ENCODE results near the gene NAP1L1. TPM values are rescaled to one million over a fixed set of nuclear protein-coding genes. Genes with fewer than 3 reads are reported as not detected.

The NAP1L1 gene
- total RNA-seq, 4 donors from 2014 or later: 49.6 to 334 (median 79.7) TPM

DNA sequence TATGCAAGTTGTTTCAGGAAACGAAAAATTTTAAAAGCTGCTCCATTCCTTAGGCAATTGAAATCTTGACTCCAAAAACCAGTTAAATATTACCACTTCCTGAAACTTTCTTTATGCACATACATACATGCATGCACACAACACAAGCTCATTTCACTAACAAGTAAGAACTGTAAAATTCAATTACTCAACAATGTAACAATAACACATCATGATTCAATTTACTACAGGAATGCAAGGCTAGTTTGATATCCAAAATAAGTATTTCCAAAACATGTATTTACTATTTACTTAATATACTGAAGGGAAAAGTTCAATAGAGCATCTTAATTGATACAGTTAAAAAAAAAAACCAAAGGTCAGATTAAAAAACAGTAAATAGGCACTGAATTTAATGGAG lies 19.6 kb downstream of the NAP1L1 start:
- Histone ChIP-seq H3K36me3 (peaks cover 0 to 25% (median 0%) of the 10 kb centered on the region in 3 donors), H3K4me1 (no peaks in the 10 kb centered on the region), H3K27me3 (no peaks in the 10 kb centered on the region), H3K4me3 (no peak overlapping the region), H3K9me3 (peaks cover 0 to 6% (median 2%) of the 10 kb centered on the region in 4 donors), H3K27ac (no peak overlapping the region)
- DNase-seq: no peak
- TF ChIP-seq, protein P1, sequence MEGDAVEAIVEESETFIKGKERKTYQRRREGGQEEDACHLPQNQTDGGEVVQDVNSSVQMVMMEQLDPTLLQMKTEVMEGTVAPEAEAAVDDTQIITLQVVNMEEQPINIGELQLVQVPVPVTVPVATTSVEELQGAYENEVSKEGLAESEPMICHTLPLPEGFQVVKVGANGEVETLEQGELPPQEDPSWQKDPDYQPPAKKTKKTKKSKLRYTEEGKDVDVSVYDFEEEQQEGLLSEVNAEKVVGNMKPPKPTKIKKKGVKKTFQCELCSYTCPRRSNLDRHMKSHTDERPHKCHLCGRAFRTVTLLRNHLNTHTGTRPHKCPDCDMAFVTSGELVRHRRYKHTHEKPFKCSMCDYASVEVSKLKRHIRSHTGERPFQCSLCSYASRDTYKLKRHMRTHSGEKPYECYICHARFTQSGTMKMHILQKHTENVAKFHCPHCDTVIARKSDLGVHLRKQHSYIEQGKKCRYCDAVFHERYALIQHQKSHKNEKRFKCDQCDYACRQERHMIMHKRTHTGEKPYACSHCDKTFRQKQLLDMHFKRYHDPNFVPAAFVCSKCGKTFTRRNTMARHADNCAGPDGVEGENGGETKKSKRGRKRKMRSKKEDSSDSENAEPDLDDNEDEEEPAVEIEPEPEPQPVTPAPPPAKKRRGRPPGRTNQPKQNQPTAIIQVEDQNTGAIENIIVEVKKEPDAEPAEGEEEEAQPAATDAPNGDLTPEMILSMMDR (IDR thresholded peaks at IDR 0.05): no peak
- TF ChIP-seq POLR2A (IDR thresholded peaks at IDR 0.05): no peak

GRCh38 chr12:76060111-76060510 lies 24.4 kb downstream of the NAP1L1 start:
- Histone ChIP-seq H3K27me3 (no peaks in the 10 kb centered on the region), H3K4me1 (no peaks in the 10 kb centered on the region), H3K9me3 (peaks cover 0 to 4% (median under 1%) of the 10 kb centered on the region in 4 donors), H3K36me3 (peaks cover 0 to 35% (median 0%) of the 10 kb centered on the region in 3 donors), H3K4me3 (no peak overlapping the region), H3K27ac (no peak overlapping the region)
- TF ChIP-seq POLR2A (IDR thresholded peaks at IDR 0.05): no peak
- TF ChIP-seq, protein P1 (IDR thresholded peaks at IDR 0.05): no peak
- no peak for DNase-seq

DNA sequence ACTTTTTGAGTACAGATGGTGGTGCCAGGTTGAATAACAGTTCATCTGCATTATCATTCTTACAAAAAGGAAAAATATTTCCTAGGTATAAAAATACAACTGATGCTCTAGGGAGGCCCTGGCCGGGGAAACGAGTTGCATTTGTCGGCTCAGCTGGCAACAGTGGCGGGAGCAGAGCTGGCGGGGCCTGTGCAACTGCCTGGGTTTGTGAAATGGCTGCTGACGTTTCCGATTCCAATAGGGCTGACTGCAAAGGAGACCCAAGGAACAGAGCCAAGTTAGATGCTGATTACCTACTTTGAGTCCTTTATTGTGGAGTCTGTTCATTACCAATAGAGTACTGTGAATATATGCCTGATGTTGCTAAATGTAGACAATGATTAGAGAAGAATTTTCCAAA lies 27.2 kb downstream of the NAP1L1 start:
- DNase-seq: no peak
- TF ChIP-seq, protein P1 (IDR thresholded peaks at IDR 0.05): no peak
- TF ChIP-seq POLR2A (IDR thresholded peaks at IDR 0.05): no peak
- peaks cover 0 to 48% (median 3%) of the 10 kb centered on the region in 3 donors for H3K36me3 ChIP-seq
- no peak overlapping the region for H3K27ac ChIP-seq
- no peaks in the 10 kb centered on the region for H3K9me3 ChIP-seq
- no peak overlapping the region for H3K4me3 ChIP-seq
- no peaks in the 10 kb centered on the region for H3K4me1 ChIP-seq
- no peaks in the 10 kb centered on the region for H3K27me3 ChIP-seq

DNA sequence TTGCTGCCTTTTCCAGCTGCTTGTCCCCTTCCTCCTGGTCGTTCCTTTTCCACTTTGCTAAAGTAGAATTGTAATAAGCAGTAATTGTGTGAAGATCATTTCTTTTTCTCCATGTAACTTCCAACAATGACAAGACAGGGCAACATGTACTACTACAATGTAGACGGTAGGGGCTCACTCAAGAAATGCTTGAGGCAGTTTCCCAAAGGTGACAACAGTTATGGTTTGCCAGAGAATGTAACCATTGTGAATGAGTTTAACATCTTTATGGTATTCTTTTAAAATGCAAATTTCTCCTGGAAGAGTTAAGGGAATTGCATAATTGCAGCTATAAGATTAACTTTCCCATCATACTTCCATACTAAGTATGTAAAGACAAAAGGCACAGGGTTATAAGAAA lies 29.1 kb downstream of the NAP1L1 start:
- Histone ChIP-seq H3K27me3 (no peaks in the 10 kb centered on the region), H3K27ac (no peak overlapping the region), H3K9me3 (no peaks in the 10 kb centered on the region), H3K4me1 (no peaks in the 10 kb centered on the region), H3K36me3 (peaks cover 0 to 55% (median 3%) of the 10 kb centered on the region in 3 donors), H3K4me3 (no peak overlapping the region)
- no peak for TF ChIP-seq POLR2A (IDR thresholded peaks at IDR 0.05)
- TF ChIP-seq, protein P1 (IDR thresholded peaks at IDR 0.05): no peak
- DNase-seq: no peak

- H3K27ac ChIP-seq: no peak overlapping the region
- DNase-seq: no peak
- H3K9me3 ChIP-seq: no peaks in the 10 kb centered on the region
- peaks cover 2 to 41% (median 3%) of the 10 kb centered on the region in 3 donors for H3K36me3 ChIP-seq
- no peaks in the 10 kb centered on the region for H3K27me3 ChIP-seq
- no peaks in the 10 kb centered on the region for H3K4me1 ChIP-seq
- TF ChIP-seq, protein P1 (IDR thresholded peaks at IDR 0.05): no peak
- TF ChIP-seq POLR2A (IDR thresholded peaks at IDR 0.05): no peak
- no peak overlapping the region for H3K4me3 ChIP-seq
Measured at GRCh38 chr12:76049575-76050251, 34.8 kb downstream of the NAP1L1 start.

All from Peyer's patch (tissue), 4 donors.